ENCODE data around the gene UPK1A.
A peak's percentile ranks its signal among the peaks of the same experiment; 100 is the strongest.

Gene UPK1A

GRCh38 chr19:35666251-35666913 lies at the start of gene UPK1A:
TSS of gene UPK1A (plus strand) at chr19:35666517. CDS start at chr19:35666813, 296 bp downstream.
- no peak for DNase-seq (ENCODE audit: low read depth in 3 of 3, low spot score in 1 of 3)

DNA sequence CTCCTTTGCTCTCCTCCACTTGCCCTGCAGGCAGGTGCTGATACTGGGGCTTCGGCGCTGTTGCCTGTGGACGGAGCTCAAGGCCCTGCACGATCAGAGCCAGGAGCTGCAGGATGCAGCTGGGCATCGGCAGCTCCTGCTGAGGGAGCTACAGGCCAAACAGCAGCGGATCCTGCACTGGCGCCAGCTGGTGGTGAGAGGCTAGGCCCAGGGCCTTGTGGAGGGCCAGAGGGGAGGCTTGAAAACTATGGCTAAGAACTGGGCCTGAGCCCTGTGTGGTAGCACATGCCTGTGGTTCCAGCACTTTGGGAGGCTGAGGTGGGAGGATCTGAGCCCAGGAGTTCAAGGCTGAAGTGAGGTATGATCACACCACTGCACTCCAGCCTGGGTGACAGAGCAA lies 47.5 kb upstream of the UPK1A start:
- DNase-seq (ENCODE audit: low read depth in 3 of 3, low spot score in 1 of 3): no peak

GRCh38 chr19:35619290-35619923 lies 46.9 kb upstream of the UPK1A start:
- no peak for DNase-seq (ENCODE audit: low read depth in 3 of 3, low spot score in 1 of 3)

DNA sequence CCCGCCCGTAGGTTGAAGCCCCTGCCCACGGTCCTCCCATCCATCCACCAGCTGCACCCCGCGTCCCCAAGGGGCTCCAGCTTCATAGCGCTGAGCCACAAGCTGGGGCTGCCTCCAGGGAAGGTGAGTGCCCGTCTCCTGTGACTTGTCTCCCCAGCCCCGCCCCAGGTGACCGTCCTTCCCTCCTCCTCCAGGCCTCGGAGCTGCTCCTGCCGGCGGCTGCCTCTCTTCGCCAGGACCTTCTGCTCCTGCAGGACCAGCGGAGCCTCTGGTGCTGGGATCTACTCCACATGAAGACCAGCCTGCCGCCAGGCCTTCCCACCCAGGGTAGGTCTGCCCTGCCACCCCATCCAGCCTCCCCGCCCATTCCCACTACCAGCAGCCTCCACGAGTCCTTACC lies 46.3 kb upstream of the UPK1A start:
- no peak for DNase-seq (ENCODE audit: low read depth in 3 of 3, low spot score in 1 of 3)

DNA sequence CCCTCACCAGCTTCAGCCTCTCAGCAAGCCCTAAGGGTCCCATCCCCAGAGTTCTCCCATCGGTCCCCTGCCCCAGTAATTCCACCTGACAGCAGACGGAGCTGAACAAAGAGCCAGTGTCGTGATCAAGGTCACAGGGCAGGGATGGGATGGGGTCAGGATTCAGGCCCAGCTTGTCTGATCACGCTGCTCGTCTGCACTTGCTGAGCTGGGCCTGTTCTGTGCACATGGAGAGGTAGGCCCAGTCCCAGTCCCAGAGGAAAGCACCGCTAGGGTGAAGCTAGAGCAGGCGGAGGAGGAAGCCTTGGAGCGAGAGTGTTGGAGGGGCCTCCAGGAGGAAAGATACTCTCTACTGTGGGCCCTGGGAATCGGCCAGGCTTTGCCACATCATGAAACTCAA lies 44.6 kb upstream of the UPK1A start:
- DNase-seq (ENCODE audit: low read depth in 3 of 3, low spot score in 1 of 3): no peak

- DNase-seq (ENCODE audit: low read depth in 3 of 3, low spot score in 1 of 3): no peak
Observed at GRCh38 chr19:35622750-35623149, 43.6 kb upstream of the UPK1A start.

DNA sequence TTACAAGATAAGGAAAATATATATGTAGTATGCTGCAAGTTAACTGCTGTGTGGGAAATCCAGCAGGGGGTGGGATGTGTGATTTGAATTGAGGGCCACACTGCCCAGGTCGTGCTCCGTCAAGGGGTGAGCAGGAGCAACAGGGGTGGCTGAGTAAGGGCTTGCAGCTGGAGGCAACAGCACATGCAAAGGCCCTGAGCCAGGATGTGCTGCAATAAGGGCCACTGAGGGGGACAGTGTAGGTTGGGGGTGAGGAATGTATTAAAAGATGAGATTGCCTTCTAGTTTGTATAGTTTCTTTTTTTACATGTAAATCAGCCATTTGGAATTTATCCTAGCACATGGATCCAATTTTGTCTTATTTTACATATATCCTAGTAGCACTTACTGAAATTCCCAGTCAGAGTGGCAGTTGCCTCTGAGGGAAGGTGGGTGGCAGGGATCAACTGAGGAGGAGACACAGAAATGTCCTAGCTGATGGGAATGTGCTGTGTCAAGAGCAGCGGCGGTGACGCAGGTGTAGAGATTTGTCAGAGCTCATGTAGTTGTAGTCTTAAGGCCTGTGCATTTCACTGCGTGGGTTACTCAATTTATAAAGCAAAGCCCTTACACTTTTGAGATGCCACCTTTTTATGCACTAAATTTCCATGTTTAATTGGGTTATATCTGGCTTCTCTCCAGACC lies 42.8 kb upstream of the UPK1A start:
- DNase-seq (ENCODE audit: low read depth in 3 of 3, low spot score in 1 of 3): no peak

GRCh38 chr19:35628264-35628564 lies 38.1 kb upstream of the UPK1A start:
- DNase-seq (ENCODE audit: low read depth in 3 of 3, low spot score in 1 of 3): no peak

DNA sequence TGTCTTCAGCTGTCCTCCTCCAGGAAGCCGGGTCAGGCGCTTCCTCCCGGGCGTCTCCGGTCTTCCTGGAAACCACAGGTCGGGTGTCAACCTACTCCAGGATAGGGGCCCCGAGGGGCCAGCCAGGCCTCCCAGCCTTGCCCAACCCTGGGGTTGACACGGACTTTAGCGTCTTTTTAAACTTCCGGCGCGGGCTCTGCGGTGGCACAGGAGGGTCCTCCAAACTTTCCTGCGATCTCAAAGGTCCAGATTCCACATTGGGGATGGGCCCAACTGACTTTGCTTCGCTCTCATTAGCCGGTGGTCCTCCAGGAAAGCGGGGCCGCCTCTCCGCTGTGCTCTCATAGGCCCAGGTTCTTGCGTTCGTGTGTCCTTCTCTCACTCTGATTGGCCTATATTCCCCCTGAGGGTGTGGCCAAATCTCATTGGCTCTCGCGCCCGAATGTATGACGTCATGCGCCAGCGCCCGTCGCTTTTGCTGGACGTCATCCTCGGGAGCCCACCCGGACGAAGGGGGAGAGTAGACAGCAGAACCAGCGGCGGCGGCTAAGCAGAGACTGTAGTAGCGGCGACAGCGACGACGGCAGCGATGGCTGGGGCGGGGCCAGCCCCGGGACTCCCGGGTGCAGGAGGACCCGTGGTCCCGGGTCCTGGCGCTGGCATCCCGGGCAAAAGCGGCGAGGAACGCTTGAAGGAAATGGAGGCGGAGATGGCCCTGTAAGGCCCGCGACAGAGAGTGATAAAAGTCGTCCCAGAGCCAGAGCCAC lies 37.6 kb upstream of the UPK1A start, which contains the start of gene RBM42:
TSS of gene RBM42 (plus strand) at position 472 of the 767 bp plus-strand sequence. CDS start at position 590, 118 bp downstream.
- peak; percentile 88 to 96 (median 91) for DNase-seq (ENCODE audit: low read depth in 3 of 3, low spot score in 1 of 3)

DNA sequence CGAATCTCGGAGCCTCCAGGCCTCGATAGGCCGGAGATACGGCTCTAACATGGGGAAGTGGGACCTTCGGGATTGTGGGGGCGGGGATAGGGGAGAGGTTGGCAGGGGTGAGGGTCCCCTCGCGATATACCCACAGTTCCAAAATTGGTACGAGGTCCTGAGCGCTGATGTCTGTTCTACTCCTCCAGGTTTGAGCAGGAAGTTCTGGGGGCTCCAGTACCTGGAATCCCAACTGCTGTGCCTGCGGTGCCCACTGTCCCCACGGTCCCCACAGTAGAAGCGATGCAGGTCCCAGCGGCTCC lies 37.0 kb upstream of the UPK1A start:
- DNase-seq (ENCODE audit: low read depth in 3 of 3, low spot score in 1 of 3): no peak

DNA sequence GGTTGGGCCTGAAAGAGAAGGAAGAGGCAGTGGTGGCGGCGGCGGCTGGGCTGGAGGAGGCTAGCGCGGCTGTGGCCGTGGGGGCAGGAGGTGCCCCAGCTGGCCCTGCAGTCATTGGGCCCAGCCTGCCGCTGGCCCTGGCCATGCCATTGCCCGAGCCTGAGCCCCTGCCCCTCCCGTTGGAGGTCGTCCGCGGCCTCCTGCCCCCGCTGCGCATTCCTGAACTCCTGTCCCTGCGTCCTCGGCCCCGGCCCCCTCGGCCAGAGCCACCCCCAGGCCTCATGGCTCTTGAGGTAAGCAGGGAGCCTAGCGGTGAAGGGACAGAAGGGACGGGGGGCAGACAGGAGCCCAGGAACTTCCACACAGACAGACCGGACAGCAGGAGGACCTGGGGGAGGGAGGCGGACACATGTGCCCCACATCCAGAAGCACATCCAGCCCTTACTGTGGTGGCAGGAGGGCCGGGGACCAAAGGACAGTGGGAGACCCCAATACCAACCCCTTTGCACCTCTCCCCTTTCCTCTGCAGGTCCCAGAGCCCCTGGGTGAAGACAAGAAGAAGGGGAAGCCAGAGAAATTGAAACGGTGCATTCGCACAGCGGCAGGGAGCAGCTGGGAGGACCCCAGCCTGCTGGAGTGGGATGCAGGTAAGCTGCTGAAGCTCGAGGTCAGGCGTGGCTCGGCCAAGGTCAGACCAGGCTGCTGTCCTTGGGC lies 32.4 kb upstream of the UPK1A start:
- DNase-seq (ENCODE audit: low read depth in 3 of 3, low spot score in 1 of 3): no peak

- DNase-seq (ENCODE audit: low read depth in 3 of 3, low spot score in 1 of 3): no peak
Observed at GRCh38 chr19:35636651-35637050, 29.7 kb upstream of the UPK1A start.

DNA sequence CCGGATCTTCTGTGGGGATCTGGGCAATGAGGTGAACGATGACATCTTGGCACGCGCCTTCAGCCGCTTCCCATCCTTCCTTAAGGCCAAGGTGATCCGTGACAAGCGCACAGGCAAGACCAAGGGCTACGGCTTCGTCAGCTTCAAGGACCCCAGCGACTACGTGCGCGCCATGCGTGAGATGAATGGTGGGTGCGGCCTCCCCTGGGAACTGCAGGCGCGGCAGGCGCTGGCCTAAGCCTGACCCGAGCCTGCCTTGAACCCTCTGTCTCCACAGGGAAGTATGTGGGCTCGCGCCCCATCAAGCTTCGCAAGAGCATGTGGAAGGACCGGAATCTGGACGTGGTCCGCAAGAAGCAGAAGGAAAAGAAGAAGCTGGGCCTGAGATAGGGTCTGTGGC lies 29.2 kb upstream of the UPK1A start:
- DNase-seq (ENCODE audit: low read depth in 3 of 3, low spot score in 1 of 3): no peak

GRCh38 chr19:35639321-35639639 lies 27.0 kb upstream of the UPK1A start:
- DNase-seq (ENCODE audit: low read depth in 3 of 3, low spot score in 1 of 3): no peak

- DNase-seq (ENCODE audit: low read depth in 3 of 3, low spot score in 1 of 3): no peak
Observed at GRCh38 chr19:35639863-35640262, 26.5 kb upstream of the UPK1A start.

- DNase-seq (ENCODE audit: low read depth in 3 of 3, low spot score in 1 of 3): no peak
Observed at GRCh38 chr19:35641515-35642151, 24.7 kb upstream of the UPK1A start, which contains the start of gene ETV2. TSS of gene ETV2 (plus strand) at chr19:35641745. CDS start at chr19:35642461, 716 bp downstream.

GRCh38 chr19:35642312-35642711 lies 24.0 kb upstream of the UPK1A start:
- DNase-seq (ENCODE audit: low read depth in 3 of 3, low spot score in 1 of 3): no peak

DNA sequence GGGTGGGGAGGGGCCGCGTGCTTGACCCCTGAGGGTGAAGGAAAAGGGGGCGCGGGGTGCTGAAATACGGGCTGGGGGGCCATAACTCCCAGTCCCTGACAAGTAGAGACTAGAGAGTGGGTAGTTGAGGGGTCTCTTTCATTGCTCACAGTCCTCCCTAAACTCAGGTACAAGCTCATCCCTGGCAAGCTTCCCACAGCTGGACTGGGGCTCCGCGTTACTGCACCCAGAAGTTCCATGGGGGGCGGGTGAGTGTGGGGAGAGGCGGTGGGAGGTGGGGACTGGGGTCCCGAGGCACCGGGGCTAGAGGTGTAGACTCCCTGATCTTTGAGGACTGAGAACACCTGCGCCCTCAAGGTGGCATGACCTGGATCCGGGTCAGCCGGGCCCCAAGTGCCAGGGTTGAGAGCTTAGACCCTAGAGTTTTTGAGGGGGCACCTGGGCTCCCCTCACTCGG lies 23.5 kb upstream of the UPK1A start:
- DNase-seq (ENCODE audit: low read depth in 3 of 3, low spot score in 1 of 3): no peak

- peak; percentile 44 to 59 (median 59) for DNase-seq (ENCODE audit: low read depth in 3 of 3, low spot score in 1 of 3)
Observed at GRCh38 chr19:35643255-35644205, 22.8 kb upstream of the UPK1A start.

Measured in stimulated activated CD4-positive, alpha-beta T cell treated with anti-CD3 and anti-CD28 coated beads, TNF-alpha, amount 100 ng/mL, for 1 hour (primary cell).